ENCODE results near the gene CENPU. TPM values are rescaled to one million over a fixed set of nuclear protein-coding genes. Genes with fewer than 3 reads are reported as not detected.

The CENPU gene
- total RNA-seq, 2 donors from 2014 or later = 69.9 to 96.2 TPM

DNA sequence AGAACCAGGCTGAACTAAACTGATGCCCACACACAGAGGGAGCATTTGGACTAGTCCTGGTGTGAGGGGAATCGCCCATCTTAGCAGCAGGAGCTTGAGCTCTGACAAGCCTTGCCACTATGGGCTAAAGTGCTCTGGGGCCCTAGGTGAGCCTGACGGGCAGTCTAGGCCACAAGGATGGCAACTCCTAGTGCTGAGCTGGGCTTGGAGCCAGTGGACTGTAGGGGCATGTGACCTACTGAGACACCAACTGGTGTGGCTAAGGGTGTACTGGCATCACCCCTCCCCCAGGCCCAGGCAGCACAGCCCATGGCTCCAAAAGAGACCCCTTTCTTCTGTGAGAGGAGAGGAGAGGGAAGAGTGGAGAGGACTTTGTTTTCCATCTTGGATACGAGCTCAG lies 14.5 kb downstream of the CENPU start:
- Mint-ChIP-seq H3K4me3 (no peak overlapping the region), H3K27ac (no peak overlapping the region), H3K36me3 (ENCODE audit: low read depth) (peaks cover 64% of the 10 kb centered on the region), H3K27me3 (ENCODE audit: insufficient read depth) (no peaks in the 10 kb centered on the region), H3K4me1 (no peaks in the 10 kb centered on the region), H3K9me3 (no peaks in the 10 kb centered on the region)
- H3K27me3 ChIP-seq (ENCODE audit: control insufficient read depth, insufficient read depth, low read length, poor library complexity, severe bottlenecking) = no peaks in the 10 kb centered on the region
- H3K9ac ChIP-seq (ENCODE audit: extremely low read depth, low read length, poor library complexity, severe bottlenecking) = no peak overlapping the region
- no peak overlapping the region for H3K4me3 ChIP-seq (ENCODE audit: low read length)
- WGBS, 2 experiments (ENCODE audit: insufficient coverage in 1 of 2, insufficient read length in 1 of 2) = 89 to 100% methylated on average over 2 to 3 of the region's 3 CpGs
- TF ChIP-seq, protein P1, sequence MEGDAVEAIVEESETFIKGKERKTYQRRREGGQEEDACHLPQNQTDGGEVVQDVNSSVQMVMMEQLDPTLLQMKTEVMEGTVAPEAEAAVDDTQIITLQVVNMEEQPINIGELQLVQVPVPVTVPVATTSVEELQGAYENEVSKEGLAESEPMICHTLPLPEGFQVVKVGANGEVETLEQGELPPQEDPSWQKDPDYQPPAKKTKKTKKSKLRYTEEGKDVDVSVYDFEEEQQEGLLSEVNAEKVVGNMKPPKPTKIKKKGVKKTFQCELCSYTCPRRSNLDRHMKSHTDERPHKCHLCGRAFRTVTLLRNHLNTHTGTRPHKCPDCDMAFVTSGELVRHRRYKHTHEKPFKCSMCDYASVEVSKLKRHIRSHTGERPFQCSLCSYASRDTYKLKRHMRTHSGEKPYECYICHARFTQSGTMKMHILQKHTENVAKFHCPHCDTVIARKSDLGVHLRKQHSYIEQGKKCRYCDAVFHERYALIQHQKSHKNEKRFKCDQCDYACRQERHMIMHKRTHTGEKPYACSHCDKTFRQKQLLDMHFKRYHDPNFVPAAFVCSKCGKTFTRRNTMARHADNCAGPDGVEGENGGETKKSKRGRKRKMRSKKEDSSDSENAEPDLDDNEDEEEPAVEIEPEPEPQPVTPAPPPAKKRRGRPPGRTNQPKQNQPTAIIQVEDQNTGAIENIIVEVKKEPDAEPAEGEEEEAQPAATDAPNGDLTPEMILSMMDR (conservative IDR thresholded peaks at IDR 0.05) = no peak
- no peaks in the 10 kb centered on the region for H3K4me1 ChIP-seq (ENCODE audit: control insufficient read depth, insufficient read depth, low read length)
- peaks cover 74% of the 10 kb centered on the region for H3K36me3 ChIP-seq (ENCODE audit: control insufficient read depth, insufficient read depth, low read length)
- no peak overlapping the region for H3K27ac ChIP-seq (ENCODE audit: low read depth, low read length)
- H3K9me3 ChIP-seq (ENCODE audit: control insufficient read depth, low read length) = no peaks in the 10 kb centered on the region
- DNase-seq = no peak

DNA sequence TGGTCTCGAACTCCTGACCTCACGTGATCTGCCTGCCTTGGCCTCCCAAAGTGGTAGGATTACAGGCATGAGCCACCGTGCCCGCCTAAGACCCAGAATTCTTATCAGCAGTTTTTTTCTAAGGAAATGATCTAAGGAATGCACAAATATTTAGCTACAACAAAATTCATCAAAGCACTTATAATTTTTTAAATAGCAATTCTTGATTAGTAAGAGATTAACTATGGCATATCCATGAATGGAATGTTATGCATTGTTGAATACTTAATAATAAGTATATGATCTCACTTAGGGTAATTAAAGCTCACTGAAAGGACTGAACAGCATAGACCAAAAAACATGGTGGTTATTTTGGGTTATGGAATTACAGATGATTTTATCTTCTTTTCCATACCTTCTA lies 18.4 kb downstream of the CENPU start:
- no peaks in the 10 kb centered on the region for H3K4me1 Mint-ChIP-seq
- Histone ChIP-seq H3K27me3 (ENCODE audit: control insufficient read depth, insufficient read depth, low read length, poor library complexity, severe bottlenecking) (no peaks in the 10 kb centered on the region), H3K4me1 (ENCODE audit: control insufficient read depth, insufficient read depth, low read length) (no peaks in the 10 kb centered on the region), H3K9me3 (ENCODE audit: control insufficient read depth, low read length) (no peaks in the 10 kb centered on the region), H3K27ac (ENCODE audit: low read depth, low read length) (no peak overlapping the region), H3K9ac (ENCODE audit: extremely low read depth, low read length, poor library complexity, severe bottlenecking) (no peak overlapping the region), H3K4me3 (ENCODE audit: low read length) (no peak overlapping the region), H3K36me3 (ENCODE audit: control insufficient read depth, insufficient read depth, low read length) (peaks cover 66% of the 10 kb centered on the region)
- H3K9me3 Mint-ChIP-seq = no peaks in the 10 kb centered on the region
- TF ChIP-seq, protein P1 (conservative IDR thresholded peaks at IDR 0.05) = no peak
- DNase-seq = no peak
- WGBS, 2 experiments (ENCODE audit: insufficient coverage in 1 of 2, insufficient read length in 1 of 2) = 98 to 100% methylated on average over 1 to 4 of the region's 4 CpGs
- H3K27me3 Mint-ChIP-seq (ENCODE audit: insufficient read depth) = no peaks in the 10 kb centered on the region
- no peak overlapping the region for H3K4me3 Mint-ChIP-seq
- H3K36me3 Mint-ChIP-seq (ENCODE audit: low read depth) = peaks cover 53% of the 10 kb centered on the region
- no peak overlapping the region for H3K27ac Mint-ChIP-seq

DNA sequence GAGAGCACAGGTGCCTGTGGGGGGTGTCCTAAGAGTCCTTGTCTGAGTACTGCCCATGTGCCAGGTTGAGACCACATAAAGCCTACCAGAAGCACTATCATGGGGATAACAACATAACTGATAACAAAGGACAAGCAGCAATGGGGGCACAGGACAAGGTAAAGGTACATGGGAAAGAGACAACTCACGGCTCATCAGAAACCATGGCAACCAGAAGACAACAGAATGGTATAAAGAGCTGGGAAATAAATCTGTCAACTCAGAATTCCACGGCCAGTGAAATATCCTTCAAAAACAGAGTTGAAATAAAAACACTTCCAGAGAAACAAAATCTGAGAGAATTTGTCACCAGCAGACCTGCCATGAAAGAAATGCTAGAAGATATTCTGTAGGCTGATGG lies 20.0 kb downstream of the CENPU start:
- Mint-ChIP-seq H3K9me3 (no peaks in the 10 kb centered on the region), H3K27me3 (ENCODE audit: insufficient read depth) (no peaks in the 10 kb centered on the region), H3K27ac (no peak overlapping the region), H3K36me3 (ENCODE audit: low read depth) (peaks cover 56% of the 10 kb centered on the region), H3K4me1 (no peaks in the 10 kb centered on the region), H3K4me3 (no peak overlapping the region)
- H3K27me3 ChIP-seq (ENCODE audit: control insufficient read depth, insufficient read depth, low read length, poor library complexity, severe bottlenecking) = no peaks in the 10 kb centered on the region
- TF ChIP-seq, protein P1 (conservative IDR thresholded peaks at IDR 0.05) = no peak
- WGBS, 2 experiments (ENCODE audit: insufficient coverage in 1 of 2, insufficient read length in 1 of 2) = 43% methylated on average over 2 of the region's 2 CpGs; no CpG with 5 or more reads in 1 of the 2 experiments
- H3K9me3 ChIP-seq (ENCODE audit: control insufficient read depth, low read length) = peaks cover 6% of the 10 kb centered on the region
- no peaks in the 10 kb centered on the region for H3K4me1 ChIP-seq (ENCODE audit: control insufficient read depth, insufficient read depth, low read length)
- no peak for DNase-seq
- no peak overlapping the region for H3K4me3 ChIP-seq (ENCODE audit: low read length)
- H3K27ac ChIP-seq (ENCODE audit: low read depth, low read length) = no peak overlapping the region
- H3K9ac ChIP-seq (ENCODE audit: extremely low read depth, low read length, poor library complexity, severe bottlenecking) = no peak overlapping the region
- peaks cover 64% of the 10 kb centered on the region for H3K36me3 ChIP-seq (ENCODE audit: control insufficient read depth, insufficient read depth, low read length)

Measured in endodermal cell (in vitro differentiated cells).